ENCODE results near the gene ELK3.

- no peak for TF ChIP-seq RBAK (tag by site-specific recombination; IDR thresholded peaks at IDR 0.05)
- no peak for TF ChIP-seq ZNF302 (tag by site-specific recombination; IDR thresholded peaks at IDR 0.05; ENCODE audit: low read depth)
- TF ChIP-seq ZBTB44 (tag by site-specific recombination; IDR thresholded peaks at IDR 0.05): no peak
- no peak for TF ChIP-seq CTCF (tag by site-specific recombination; IDR thresholded peaks at IDR 0.05)
- TF ChIP-seq ZNF677 (tag by site-specific recombination; IDR thresholded peaks at IDR 0.05): no peak
- no peak for TF ChIP-seq ZNF707 (tag by site-specific recombination; IDR thresholded peaks at IDR 0.05)
Measured at GRCh38 chr12:96171905-96172304, 22.3 kb upstream of the ELK3 start.

Measured in HEK293 (cell line).